ENCODE measurements around the gene PAFAH2.

PAFAH2 gene

DNA sequence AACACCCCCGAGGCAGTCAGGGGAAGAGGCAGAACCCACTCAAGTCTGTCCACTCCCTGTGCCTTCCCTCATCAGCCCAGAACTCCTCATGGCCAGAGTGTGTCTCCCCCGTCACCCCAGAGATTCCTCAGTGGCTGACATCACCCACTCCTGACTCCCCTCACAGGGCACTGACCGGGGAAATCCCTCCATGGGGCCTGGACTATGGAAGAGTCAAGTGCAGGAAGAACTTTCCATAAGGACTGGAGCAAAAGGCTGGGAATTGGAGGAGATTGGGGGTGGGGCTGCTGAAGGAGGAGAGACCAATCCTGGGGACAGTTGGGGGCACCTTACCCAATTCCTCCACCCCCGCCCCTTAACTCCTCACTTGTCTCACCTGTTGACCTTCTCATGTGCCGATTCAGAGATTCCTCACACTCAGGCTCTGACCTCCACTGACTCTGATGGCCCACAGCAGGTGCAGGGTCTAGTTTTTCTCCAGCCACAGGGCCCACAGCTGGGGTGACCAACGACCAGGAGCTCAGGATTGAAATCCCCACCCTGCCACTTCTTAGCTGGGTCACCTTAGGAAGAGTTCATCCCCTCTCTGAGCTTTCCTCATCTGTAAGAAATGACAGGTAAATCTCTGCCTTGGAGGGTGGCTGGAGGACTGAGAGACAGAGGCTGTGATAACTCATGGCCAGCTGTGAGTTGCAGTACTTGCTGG is 23.2 kb upstream of the PAFAH2 start:
- in situ Hi-C loops (cut with HindIII; ENCODE audit: low sequenced_read_pairs): no loop called here
- DNase-seq (ENCODE audit: low read depth): no peak
- TF ChIP-seq, protein P1, sequence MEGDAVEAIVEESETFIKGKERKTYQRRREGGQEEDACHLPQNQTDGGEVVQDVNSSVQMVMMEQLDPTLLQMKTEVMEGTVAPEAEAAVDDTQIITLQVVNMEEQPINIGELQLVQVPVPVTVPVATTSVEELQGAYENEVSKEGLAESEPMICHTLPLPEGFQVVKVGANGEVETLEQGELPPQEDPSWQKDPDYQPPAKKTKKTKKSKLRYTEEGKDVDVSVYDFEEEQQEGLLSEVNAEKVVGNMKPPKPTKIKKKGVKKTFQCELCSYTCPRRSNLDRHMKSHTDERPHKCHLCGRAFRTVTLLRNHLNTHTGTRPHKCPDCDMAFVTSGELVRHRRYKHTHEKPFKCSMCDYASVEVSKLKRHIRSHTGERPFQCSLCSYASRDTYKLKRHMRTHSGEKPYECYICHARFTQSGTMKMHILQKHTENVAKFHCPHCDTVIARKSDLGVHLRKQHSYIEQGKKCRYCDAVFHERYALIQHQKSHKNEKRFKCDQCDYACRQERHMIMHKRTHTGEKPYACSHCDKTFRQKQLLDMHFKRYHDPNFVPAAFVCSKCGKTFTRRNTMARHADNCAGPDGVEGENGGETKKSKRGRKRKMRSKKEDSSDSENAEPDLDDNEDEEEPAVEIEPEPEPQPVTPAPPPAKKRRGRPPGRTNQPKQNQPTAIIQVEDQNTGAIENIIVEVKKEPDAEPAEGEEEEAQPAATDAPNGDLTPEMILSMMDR (IDR thresholded peaks at IDR 0.05; ENCODE audit: low read depth, low read length, missing control alignments): no peak
- H3K4me3 ChIP-seq (ENCODE audit: low read depth, low read length): no peak overlapping the region

DNA sequence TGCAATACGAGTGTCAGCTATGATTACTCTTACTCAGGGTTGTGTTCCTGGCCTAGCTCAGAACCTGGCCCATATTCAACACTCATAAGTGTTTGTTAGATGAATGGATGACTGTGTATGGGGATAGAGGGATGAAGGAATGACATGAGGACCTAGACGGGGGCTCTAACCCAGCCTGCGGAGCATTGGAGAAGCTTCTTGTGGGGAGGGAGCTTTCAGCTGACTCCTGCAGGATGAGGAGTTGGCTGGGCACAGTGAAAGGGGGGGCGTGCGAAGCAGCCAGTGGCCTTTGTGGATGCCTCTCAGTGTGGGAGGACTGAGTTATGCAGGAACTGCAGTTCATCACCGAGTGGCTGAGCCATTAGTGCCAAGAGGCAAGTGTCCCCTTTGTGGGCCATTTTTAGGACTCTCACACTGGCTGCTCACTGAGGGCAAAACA is 22.5 kb upstream of the PAFAH2 start:
- no peak overlapping the region for H3K4me3 ChIP-seq (ENCODE audit: low read depth, low read length)
- DNase-seq (ENCODE audit: low read depth): no peak
- in situ Hi-C loops (cut with HindIII; ENCODE audit: low sequenced_read_pairs): no loop called here
- TF ChIP-seq, protein P1 (IDR thresholded peaks at IDR 0.05; ENCODE audit: low read depth, low read length, missing control alignments): no peak

DNA sequence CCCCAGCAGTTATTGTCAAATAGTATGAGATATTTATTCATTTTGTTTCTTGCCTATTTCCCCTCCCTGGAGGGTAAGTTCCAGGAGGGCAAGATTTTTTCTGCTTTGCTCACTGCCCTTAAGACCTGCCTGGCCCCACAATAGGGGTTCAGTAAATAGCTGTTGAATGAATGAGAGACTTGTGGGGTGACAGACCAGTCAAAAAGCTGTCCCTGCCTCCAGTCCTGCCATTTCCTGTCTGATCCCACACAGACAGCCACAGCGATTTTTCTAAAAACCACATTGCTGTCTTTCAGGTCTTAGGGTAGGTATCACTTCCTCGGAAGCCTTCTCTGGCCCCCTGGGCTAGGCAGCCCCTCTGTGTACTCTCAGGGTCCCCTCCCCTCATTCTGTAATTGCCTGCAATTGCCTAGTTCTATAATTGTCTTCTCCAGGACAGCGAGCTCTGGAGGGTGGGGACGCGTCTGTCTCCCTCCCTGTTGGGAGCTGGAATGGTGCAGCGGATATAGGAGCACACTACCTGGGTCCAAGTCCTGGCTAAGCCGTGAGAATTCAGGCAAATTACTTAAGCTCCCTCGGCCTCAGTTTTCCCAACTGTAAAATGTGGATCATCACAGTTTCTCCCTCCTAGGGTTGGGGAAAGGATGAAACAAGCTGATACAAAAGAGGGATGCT is 21.9 kb upstream of the PAFAH2 start:
- H3K4me3 ChIP-seq (ENCODE audit: low read depth, low read length): no peak overlapping the region
- DNase-seq (ENCODE audit: low read depth): no peak
- in situ Hi-C loops (cut with HindIII; ENCODE audit: low sequenced_read_pairs): no loop called here

DNA sequence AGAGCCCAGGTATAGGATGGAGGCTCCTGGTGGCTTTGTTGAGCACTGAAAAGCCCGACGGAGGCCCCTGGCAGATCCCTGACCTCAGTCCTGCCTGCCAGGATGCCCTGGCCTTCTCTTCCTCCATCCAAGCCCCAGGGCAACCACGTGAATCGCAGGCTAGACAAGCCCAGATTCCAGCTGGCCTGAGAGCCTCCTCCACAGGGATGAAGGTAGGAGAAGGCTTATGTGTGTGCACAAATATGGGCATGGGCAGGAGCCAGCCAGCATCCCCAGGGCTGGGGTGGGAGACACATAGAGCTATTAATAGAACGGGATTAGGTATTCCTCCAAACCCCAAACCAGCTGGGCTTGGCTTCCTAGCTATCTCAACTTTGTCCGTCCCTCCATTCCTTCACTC is 19.7 kb upstream of the PAFAH2 start:
- TF ChIP-seq, protein P1 (IDR thresholded peaks at IDR 0.05; ENCODE audit: low read depth, low read length, missing control alignments): no peak
- in situ Hi-C loops (cut with HindIII; ENCODE audit: low sequenced_read_pairs): no loop called here
- no peak for DNase-seq (ENCODE audit: low read depth)
- H3K4me3 ChIP-seq (ENCODE audit: low read depth, low read length): no peak overlapping the region

More for the DNA sequence above, 21.9 kb upstream of the PAFAH2 start:
- TF ChIP-seq, protein P1 (IDR thresholded peaks at IDR 0.05; ENCODE audit: low read depth, low read length, missing control alignments): no peak

DNA sequence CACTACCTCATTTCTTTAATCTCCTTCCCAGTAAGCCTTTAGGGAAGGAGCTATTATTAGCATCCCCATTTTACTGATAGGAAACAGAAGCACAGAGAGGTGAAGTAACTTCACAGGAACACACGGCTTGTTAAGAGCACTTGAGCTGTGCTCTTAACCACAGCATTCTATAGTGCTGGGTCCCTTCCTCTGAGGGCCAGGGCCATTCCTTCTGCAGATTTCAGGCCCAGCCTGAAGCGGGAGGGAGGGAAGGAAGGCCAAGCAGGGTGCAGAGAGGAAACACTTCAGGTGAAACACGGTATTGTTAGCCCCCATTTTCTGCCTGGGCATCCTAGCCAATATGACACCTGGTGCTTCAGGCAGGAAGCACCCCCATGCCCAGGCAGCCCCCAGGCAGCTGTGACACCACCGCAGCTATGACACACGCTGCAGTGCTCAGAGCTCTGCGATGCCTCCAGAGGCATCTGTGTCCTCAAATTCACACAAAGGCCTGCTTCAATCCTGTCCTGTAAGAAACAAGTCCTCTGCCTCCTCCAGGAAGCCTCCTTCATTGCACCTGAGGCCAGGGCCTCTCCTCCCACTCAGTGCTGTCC is 19.2 kb upstream of the PAFAH2 start:
- no peak overlapping the region for H3K4me3 ChIP-seq (ENCODE audit: low read depth, low read length)
- TF ChIP-seq, protein P1 (IDR thresholded peaks at IDR 0.05; ENCODE audit: low read depth, low read length, missing control alignments): no peak
- in situ Hi-C loops (cut with HindIII; ENCODE audit: low sequenced_read_pairs): no loop called here
- DNase-seq (ENCODE audit: low read depth): no peak

DNA sequence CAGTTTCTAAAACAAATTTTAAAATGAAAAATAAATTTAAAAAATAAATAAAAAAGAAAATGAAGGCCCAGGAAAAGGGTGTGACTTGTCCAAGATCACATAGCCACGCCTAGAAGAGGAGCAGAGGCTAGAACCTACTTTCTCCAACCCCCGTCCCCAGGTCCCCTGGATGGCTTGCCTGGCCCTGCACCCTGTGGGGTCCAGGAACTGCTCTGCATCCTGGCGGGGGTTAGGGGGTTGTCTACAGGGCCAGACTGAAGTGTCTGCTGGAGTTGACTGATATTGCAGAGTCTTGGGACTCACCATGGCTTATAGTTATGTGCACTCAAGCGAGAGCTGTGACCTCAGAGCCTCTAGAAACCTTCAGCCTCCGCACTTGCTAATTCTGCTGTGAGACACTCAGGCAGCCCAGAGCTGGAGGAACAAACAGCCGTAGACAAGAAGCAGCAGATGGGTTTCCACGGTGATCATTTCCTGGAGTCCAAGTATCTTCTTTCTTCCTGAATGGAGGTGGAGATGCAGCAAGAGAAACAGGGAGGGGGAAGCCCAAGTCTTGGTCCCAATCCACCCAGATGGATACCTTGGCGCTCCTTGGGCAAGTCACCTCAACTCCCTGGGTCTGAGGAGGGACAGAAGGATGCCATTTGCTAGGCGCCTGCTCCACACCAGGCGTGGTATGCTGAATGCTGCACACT is 18.5 kb upstream of the PAFAH2 start:
- DNase-seq (ENCODE audit: low read depth): no peak
- TF ChIP-seq, protein P1 (IDR thresholded peaks at IDR 0.05; ENCODE audit: low read depth, low read length, missing control alignments): no peak
- in situ Hi-C loops (cut with HindIII; ENCODE audit: low sequenced_read_pairs): no loop called here
- no peak overlapping the region for H3K4me3 ChIP-seq (ENCODE audit: low read depth, low read length)
